Tibial nerve (tissue), 4 donors: ENCODE measurements around the gene ACVR1B. TPM values are rescaled to one million over a fixed set of nuclear protein-coding genes. Genes with fewer than 3 reads are reported as not detected.
A peak's percentile ranks its signal among the peaks of the same experiment; 100 is the strongest.

Source experiments
- DNase-seq, 2 donors: peaks; one replicate each; pipeline ENCODE4 v3.0.0-alpha.2; 2019; ENCODE audit warnings: low spot score in 2 of 2
- H3K27ac ChIP-seq, 4 donors: fragments of 200-600 bp; sonication (generic) in 3 of 4; one replicate each; pipeline ENCODE4 v1.5.1; 2017 to 2019; ENCODE audit warnings: mild to moderate bottlenecking in 1 of 4
- H3K27me3 ChIP-seq, 2 donors: fragments of 200-600 bp; sonication (generic) in 1 of 2; one replicate each; pipeline versions ENCODE4 v1.5.1 to v1.6.0; 2017 to 2019
- H3K36me3 ChIP-seq, 3 donors: fragments of 200-600 bp; sonication (generic); one replicate each; pipeline ENCODE4 v1.5.1; 2018 to 2019
- H3K4me1 ChIP-seq, 4 donors: fragments of 200-600 bp; sonication (generic) in 3 of 4; one replicate each; pipeline ENCODE4 v1.5.1; 2017 to 2019
- H3K4me3 ChIP-seq, 4 donors: fragments of 200-600 bp; sonication (generic) in 3 of 4; one replicate each; pipeline ENCODE4 v1.5.1; 2017 to 2019; ENCODE audit warnings: mild to moderate bottlenecking in 1 of 4, moderate library complexity in 1 of 4
- H3K9me3 ChIP-seq, 4 donors: fragments of 200-600 bp; sonication (generic) in 3 of 4; one replicate each; pipeline ENCODE4 v1.5.1; 2017 to 2019
- CTCF ChIP-seq, 5 experiments: fragments of 200-600 bp in 3 of 5; fragments of 450-650 bp in 2 of 5; sonication (generic) in 3 of 5; IDR thresholded peaks; one replicate each; pipeline ENCODE4 v1.5.1; 2016 to 2019; ENCODE audit warnings: antibody characterized with exemption in 5 of 5, mild to moderate bottlenecking in 3 of 5, moderate library complexity in 2 of 5
- EP300 ChIP-seq, 2 donors: sonication (generic); formaldehyde crosslinking; IDR thresholded peaks; one replicate each; pipeline ENCODE4 v1.6.1; 2017; ENCODE audit warnings: antibody characterized with exemption in 2 of 2, mild to moderate bottlenecking in 1 of 2
- POLR2A ChIP-seq, 2 donors: fragments of 450-650 bp; IDR thresholded peaks; one replicate each; pipeline ENCODE4 v1.6.1; 2017; ENCODE audit warnings: antibody characterized with exemption in 2 of 2, mild to moderate bottlenecking in 2 of 2, moderate library complexity in 2 of 2
- WGBS, 2 donors: methylation state at CpG; one replicate each; pipeline ENCODE4 v1.1.5; 2018; 5-methylcytosine and 5-hydroxymethylcytosine counted together
- total RNA-seq, 4 donors: library from RNA; depleted of rRNA; stranded (reverse); fragments of >200 nt; gene quantifications; one replicate each; pipeline ENCODE4 v1.1.0, GENCODE V29; 2016

The ACVR1B gene
- total RNA-seq, 4 donors from 2014 or later: 11.6 to 19.8 (median 17.1) TPM

GRCh38 chr12:51906430-51907082 lies 44.9 kb upstream of the ACVR1B start:
- TF ChIP-seq CTCF (IDR thresholded peaks at IDR 0.05) (no peak), POLR2A (IDR thresholded peaks at IDR 0.05) (no peak), EP300 (IDR thresholded peaks at IDR 0.05) (no peak)
- Histone ChIP-seq H3K27me3 (peaks cover 0 to 15% of the 10 kb centered on the region in 2 donors), H3K36me3 (no peaks in the 10 kb centered on the region), H3K9me3 (no peaks in the 10 kb centered on the region), H3K27ac (peak overlapping the region; percentile 79 to 93 (median 89)), H3K4me3 (peak overlapping the region; percentile 37 to 63 (median 49)), H3K4me1 (peaks cover 0 to 74% (median 26%) of the 10 kb centered on the region in 4 donors)
- DNase-seq: no peak
- WGBS, 2 donors: 29% methylated on average over 21 to 22 of the region's 23 CpGs

GRCh38 chr12:51907083-51907855 lies 44.2 kb upstream of the ACVR1B start, which contains the start of gene ACVRL1:
ACVRL1 (plus strand) TSS chr12:51907504; CDS start chr12:51912475, 4,971 bp downstream.
- peak within 1 kb of the TSS; percentile 37 to 63 (median 49) for H3K4me3 ChIP-seq
- DNase-seq: peak in 1 of 2 donors; percentile 10
- no peaks in the 10 kb centered on the region for H3K36me3 ChIP-seq
- peak within 1 kb of the TSS; percentile 79 to 93 (median 89) for H3K27ac ChIP-seq
- WGBS, 2 donors: 5% methylated on average over 35 to 62 of the region's 74 CpGs
- TF ChIP-seq CTCF (IDR thresholded peaks at IDR 0.05) (no peak), POLR2A (IDR thresholded peaks at IDR 0.05) (no peak), EP300 (IDR thresholded peaks at IDR 0.05) (no peak)
- H3K4me1 ChIP-seq: peaks cover 0 to 81% (median 32%) of the 10 kb centered on the region in 4 donors
- H3K9me3 ChIP-seq: no peaks in the 10 kb centered on the region
- H3K27me3 ChIP-seq: peaks cover 0 to 15% of the 10 kb centered on the region in 2 donors

GRCh38 chr12:51907856-51908425 lies 43.6 kb upstream of the ACVR1B start:
- TF ChIP-seq POLR2A (IDR thresholded peaks at IDR 0.05) (no peak), EP300 (IDR thresholded peaks at IDR 0.05) (no peak), CTCF (IDR thresholded peaks at IDR 0.05) (no peak)
- Histone ChIP-seq H3K27ac (peak overlapping the region; percentile 79 to 93 (median 89)), H3K27me3 (peaks cover 0 to 15% of the 10 kb centered on the region in 2 donors), H3K4me3 (peak overlapping the region; percentile 37 to 63 (median 49)), H3K9me3 (no peaks in the 10 kb centered on the region), H3K4me1 (peaks cover 0 to 88% (median 35%) of the 10 kb centered on the region in 4 donors), H3K36me3 (no peaks in the 10 kb centered on the region)
- DNase-seq: peak in 1 of 2 donors; percentile 9
- WGBS, 2 donors: 56 to 73% methylated on average over 7 of the region's 7 CpGs

- H3K4me3 ChIP-seq: no peak overlapping the region
- TF ChIP-seq POLR2A (IDR thresholded peaks at IDR 0.05): no peak
- no peak for TF ChIP-seq EP300 (IDR thresholded peaks at IDR 0.05)
- TF ChIP-seq CTCF (IDR thresholded peaks at IDR 0.05): no peak
- DNase-seq: peak in 1 of 2 donors; percentile 5
- peaks cover 0 to 99% (median 39%) of the 10 kb centered on the region in 4 donors for H3K4me1 ChIP-seq
- H3K27ac ChIP-seq: peak overlapping the region in 2 of 4 donors; percentile 67 to 72
- no peaks in the 10 kb centered on the region for H3K9me3 ChIP-seq
- H3K36me3 ChIP-seq: no peaks in the 10 kb centered on the region
- 81 to 87% methylated on average over 8 to 9 of the region's 9 CpGs for WGBS, 2 donors
- peaks cover 0 to 15% of the 10 kb centered on the region in 2 donors for H3K27me3 ChIP-seq
These were observed 42.5 kb upstream of the ACVR1B start for GRCh38 chr12:51908876-51909592.
